ENCODE data around the gene PXMP4.
"Not testable (repeated sequence)": the region's sequence is repeated elsewhere in the genome, so short reads cannot be mapped to it uniquely, and the experiment has no call there.

The PXMP4 gene

GRCh38 chr20:33702861-33703260 is 17.2 kb downstream of the PXMP4 start:
- ATAC-seq = peak; percentile 82
- TF ChIP-seq BACH2 (CRISPR knock-in tag; IDR thresholded peaks at IDR 0.05; ENCODE audit: borderline replicate concordance) (no peak), PPARA (CRISPR knock-in tag; IDR thresholded peaks at IDR 0.05; ENCODE audit: borderline replicate concordance) (no peak), ESRRG (CRISPR knock-in tag; IDR thresholded peaks at IDR 0.05) (no peak), TCF4 (CRISPR knock-in tag; IDR thresholded peaks at IDR 0.05; ENCODE audit: borderline replicate concordance) (peak; percentile 31; the same call in 1 of the 2 replicates)

- no peak for TF ChIP-seq ZC3H10 (CRISPR knock-in tag; IDR thresholded peaks at IDR 0.05)
- no peak for TF ChIP-seq ZNF8 (CRISPR knock-in tag; IDR thresholded peaks at IDR 0.05)
Observed at GRCh38 chr20:33701629-33702450, 18.3 kb downstream of the PXMP4 start.

GRCh38 chr20:33700696-33701441 is 19.2 kb downstream of the PXMP4 start:
- ATAC-seq = not testable (repeated sequence)

More at GRCh38 chr20:33701629-33702450, 18.3 kb downstream of the PXMP4 start:
- ATAC-seq = no peak

- not testable (repeated sequence) for ATAC-seq
Observed at GRCh38 chr20:33698966-33699365, 21.1 kb downstream of the PXMP4 start.

- TF ChIP-seq CSRNP3 (CRISPR knock-in tag; IDR thresholded peaks at IDR 0.05) (no peak), RARB (CRISPR knock-in tag; IDR thresholded peaks at IDR 0.05) (no peak), ZNF8 (CRISPR knock-in tag; IDR thresholded peaks at IDR 0.05) (no peak), ZC3H10 (CRISPR knock-in tag; IDR thresholded peaks at IDR 0.05) (no peak), PATZ1 (CRISPR knock-in tag; IDR thresholded peaks at IDR 0.05; ENCODE audit: borderline replicate concordance) (no peak), TCF4 (CRISPR knock-in tag; IDR thresholded peaks at IDR 0.05; ENCODE audit: borderline replicate concordance) (no peak), BACH2 (CRISPR knock-in tag; IDR thresholded peaks at IDR 0.05; ENCODE audit: borderline replicate concordance) (no peak), PPARA (CRISPR knock-in tag; IDR thresholded peaks at IDR 0.05; ENCODE audit: borderline replicate concordance) (no peak), ESRRG (CRISPR knock-in tag; IDR thresholded peaks at IDR 0.05) (no peak), ZFP30 (CRISPR knock-in tag; IDR thresholded peaks at IDR 0.05) (no peak), TOX (CRISPR knock-in tag; IDR thresholded peaks at IDR 0.05; ENCODE audit: borderline replicate concordance) (no peak), ZFP3 (CRISPR knock-in tag; IDR thresholded peaks at IDR 0.05) (no peak), ZNF70 (CRISPR knock-in tag; IDR thresholded peaks at IDR 0.05) (no peak)
- ATAC-seq = peak; percentile 99
Observed at GRCh38 chr20:33697129-33697528, 23.0 kb downstream of the PXMP4 start.

GRCh38 chr20:33696448-33696847 is 23.7 kb downstream of the PXMP4 start:
- peak; percentile 58 for ATAC-seq
- TF ChIP-seq TCF4 (CRISPR knock-in tag; IDR thresholded peaks at IDR 0.05; ENCODE audit: borderline replicate concordance) = peak; percentile 77; the same call in 1 of the 2 replicates
- no peak for TF ChIP-seq ZC3H10 (CRISPR knock-in tag; IDR thresholded peaks at IDR 0.05)
- no peak for TF ChIP-seq ARNTL (CRISPR knock-in tag; IDR thresholded peaks at IDR 0.05; ENCODE audit: borderline replicate concordance, low read depth)
- no peak for TF ChIP-seq PPARA (CRISPR knock-in tag; IDR thresholded peaks at IDR 0.05; ENCODE audit: borderline replicate concordance)
- no peak for TF ChIP-seq ISL1 (CRISPR knock-in tag; IDR thresholded peaks at IDR 0.05)
- no peak for TF ChIP-seq CSRNP3 (CRISPR knock-in tag; IDR thresholded peaks at IDR 0.05)
- TF ChIP-seq ZNF8 (CRISPR knock-in tag; IDR thresholded peaks at IDR 0.05) = no peak
- no peak for TF ChIP-seq CSDC2 (CRISPR knock-in tag; IDR thresholded peaks at IDR 0.05)
- TF ChIP-seq BACH2 (CRISPR knock-in tag; IDR thresholded peaks at IDR 0.05; ENCODE audit: borderline replicate concordance) = no peak
- TF ChIP-seq OSR1 (CRISPR knock-in tag; IDR thresholded peaks at IDR 0.05) = no peak
- no peak for TF ChIP-seq RARB (CRISPR knock-in tag; IDR thresholded peaks at IDR 0.05)
- no peak for TF ChIP-seq CREB5 (CRISPR knock-in tag; IDR thresholded peaks at IDR 0.05; ENCODE audit: low read depth)
- no peak for TF ChIP-seq PATZ1 (CRISPR knock-in tag; IDR thresholded peaks at IDR 0.05; ENCODE audit: borderline replicate concordance)
- TF ChIP-seq GLIS3 (CRISPR knock-in tag; IDR thresholded peaks at IDR 0.05) = no peak
- TF ChIP-seq TOX (CRISPR knock-in tag; IDR thresholded peaks at IDR 0.05; ENCODE audit: borderline replicate concordance) = no peak
- no peak for TF ChIP-seq ZNF70 (CRISPR knock-in tag; IDR thresholded peaks at IDR 0.05)
